Activated naive CD4-positive, alpha-beta T cell treated with anti-CD3 and anti-CD28 coated beads, Interleukin-2, amount 10 ng/mL, durations not matched to agents 5 hours and 36 hours (primary cell): ENCODE measurements around the gene ADAM17. TPM values are rescaled to one million over a fixed set of nuclear protein-coding genes. Genes with fewer than 3 reads are reported as not detected.

Experiments used
- total RNA-seq, 2 experiments: library from RNA; stranded (reverse); gene quantifications; one replicate each; pipeline ENCODE4 v1.2.3, GENCODE V29; 2021

The ADAM17 gene
- 10 to 100 TPM; 23.0 to 25.9 TPM for total RNA-seq

GRCh38 chr2:9555297-9556120, at the start of gene ADAM17:
ADAM17 (minus strand) TSS chr2:9555830; CDS start chr2:9555605, 225 bp downstream.

DNA sequence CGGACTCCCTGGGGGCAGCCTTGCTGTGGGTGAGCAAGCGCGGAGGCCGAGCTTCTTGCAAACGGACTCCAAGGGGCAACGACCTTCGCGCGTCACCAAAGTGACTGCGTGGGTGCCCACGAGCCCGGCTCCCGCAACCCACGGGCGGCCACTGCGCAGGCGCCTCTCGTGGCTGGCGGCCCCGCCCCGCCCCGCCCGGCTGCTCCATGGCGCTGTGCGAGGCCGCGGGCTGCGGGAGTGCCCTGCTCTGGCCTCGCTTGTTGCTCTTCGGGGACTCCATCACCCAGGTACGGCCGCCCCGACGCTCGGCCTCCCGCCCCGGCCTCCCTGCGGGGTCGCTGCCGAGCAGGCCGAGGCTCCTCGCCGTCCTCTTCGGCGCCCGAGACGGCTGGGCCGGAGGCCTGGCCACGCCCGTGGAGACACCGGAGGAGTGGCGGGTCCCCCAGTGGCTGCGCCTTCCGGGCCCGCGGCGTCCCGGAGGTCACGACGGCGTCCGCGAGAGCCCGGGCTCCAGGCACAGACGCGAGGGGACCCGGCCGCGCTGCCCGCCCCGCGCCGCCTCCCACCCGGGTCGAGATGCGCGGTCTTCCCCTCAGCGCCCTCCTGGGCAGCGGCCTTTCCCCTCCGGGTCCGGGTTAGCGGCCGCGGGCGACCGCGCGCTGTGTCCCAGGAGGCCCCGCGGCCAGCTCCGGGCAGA, 81.1 kb downstream of the ADAM17 start, which contains the start of gene IAH1:
Gene IAH1, plus strand, starts transcription at position 191 of the 697 bp plus-strand sequence. Its CDS starts 16 bp downstream, at position 207.

Other genes with a start within 250 kb of the ADAM17 start
- gene ITGB1BP1, start 132.3 kb downstream of the ADAM17 start, total RNA-seq = 10 to 100 TPM; 95.3 to 96.1 TPM
- 10 to 100 TPM; 41.7 to 44.0 TPM for gene CPSF3, start 132.2 kb downstream of the ADAM17 start, total RNA-seq
- gene IAH1, start 81.3 kb downstream of the ADAM17 start, total RNA-seq = 10 to 100 TPM; 63.7 to 67.8 TPM
- 100 to 1,000 TPM; 223 to 225 TPM for gene YWHAQ, start 75.2 kb upstream of the ADAM17 start, total RNA-seq